SKM-1 (cell line): ENCODE results near the gene NABP2.
"Not testable (repeated sequence)": the region's sequence is repeated elsewhere in the genome, so short reads cannot be mapped to it uniquely, and the experiment has no call there.

Experiments
- DNase-seq: peaks from one replicate; lab custom pipeline; 2025; ENCODE audit not compliant: unreplicated experiment; lab: John Stamatoyannopoulos, UW

The NABP2 gene

DNA sequence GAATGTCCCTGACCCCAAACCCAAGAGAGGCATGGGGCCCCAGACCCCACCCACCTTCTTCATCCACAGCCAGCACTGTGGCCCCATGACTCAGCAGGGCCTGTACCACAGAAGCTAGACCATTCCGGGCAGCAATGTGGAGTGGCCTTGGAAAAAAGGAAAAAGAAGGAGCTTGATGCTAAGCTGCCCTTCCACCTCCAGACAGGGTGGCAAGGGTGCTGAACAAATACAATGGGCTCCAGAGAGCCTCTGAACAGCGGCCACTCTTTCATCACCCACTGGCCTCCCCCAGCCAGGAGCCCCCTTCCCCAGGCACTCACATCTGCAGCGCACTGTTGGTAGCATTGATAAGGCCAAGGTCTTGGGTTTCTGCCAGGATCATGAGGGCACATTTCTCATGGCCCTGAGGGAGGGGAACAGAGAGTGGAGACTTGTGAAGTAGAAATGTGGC, 19.6 kb downstream of the NABP2 start:
- no peak for DNase-seq

DNA sequence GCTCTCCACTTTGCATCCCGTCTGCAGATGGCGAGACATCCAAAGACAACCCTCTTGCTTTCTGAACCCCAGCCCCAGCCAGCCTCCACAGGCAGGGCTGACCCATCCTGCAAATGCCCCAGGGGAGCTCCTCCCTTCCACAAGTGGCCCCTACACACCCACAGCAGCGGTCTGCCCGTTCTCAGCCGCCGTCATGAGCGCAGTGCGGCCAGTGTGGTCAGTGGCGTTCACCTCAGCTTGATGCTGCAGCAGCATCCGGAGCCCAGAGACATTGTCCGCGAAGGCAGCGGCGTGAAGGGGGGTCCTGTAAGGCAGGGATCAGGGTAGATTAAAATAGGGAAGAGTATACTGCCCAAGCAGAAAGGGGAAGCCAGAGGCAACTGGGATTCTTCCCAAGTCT, 20.4 kb downstream of the NABP2 start:
- DNase-seq = no peak

DNA sequence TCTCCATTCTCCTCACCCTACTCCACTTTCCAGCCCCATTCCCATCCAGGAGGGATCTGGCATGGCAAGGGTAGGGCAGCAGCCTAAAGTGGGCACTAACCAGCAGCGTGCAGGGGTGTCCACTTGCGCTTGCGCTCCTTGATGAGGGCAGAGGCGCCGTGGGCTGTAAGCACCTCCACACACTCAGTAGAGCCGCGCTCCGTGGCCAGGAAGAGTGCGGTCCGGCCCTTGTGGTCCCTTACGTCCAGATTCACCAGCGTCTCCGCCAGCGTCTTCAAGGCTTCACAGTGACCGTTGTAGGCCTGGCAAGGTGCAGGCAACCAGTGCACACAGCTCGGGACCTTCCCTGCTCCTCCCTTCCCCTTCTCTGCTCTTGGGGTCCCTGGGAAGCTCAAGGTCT, 23.8 kb downstream of the NABP2 start:
- no peak for DNase-seq

DNA sequence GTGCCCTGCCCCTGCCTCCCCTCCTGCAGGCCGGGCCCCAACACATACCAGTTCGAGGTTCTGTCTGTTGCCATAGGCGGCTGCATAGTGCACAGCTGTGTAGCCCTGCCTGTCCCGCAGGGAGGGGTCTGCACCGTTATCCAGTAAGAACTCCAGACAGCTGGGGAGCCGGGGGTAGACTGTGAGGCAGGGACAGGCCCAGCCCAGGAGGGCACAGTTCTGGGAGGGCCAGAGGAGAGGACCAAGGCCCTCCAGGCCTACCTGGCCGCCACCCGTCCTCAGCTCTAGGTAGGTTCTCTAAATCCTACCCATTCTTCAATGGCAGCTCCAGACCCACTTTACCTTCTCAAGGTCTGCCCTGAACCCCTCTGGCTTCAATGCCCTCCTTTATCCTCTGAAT, 24.6 kb downstream of the NABP2 start:
- DNase-seq = no peak

DNA sequence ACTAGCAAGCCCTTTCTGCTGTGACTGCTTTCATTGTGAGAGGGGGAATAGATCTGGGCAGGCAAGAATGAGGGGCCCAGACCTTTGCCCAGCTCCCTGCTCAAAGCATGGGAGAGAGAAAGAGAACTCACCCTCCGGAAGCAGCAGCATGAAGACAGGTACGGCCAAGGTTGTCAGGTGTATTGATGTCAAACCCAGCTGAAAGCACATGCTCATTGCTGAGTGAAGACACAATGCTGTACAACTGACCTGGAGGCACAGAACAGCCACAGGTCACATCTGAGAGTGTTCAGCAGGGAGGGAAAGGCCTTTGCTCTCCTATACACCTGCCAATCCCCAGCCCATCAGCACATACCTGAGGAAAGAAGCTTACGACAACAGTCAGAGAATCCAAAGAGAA, 28.5 kb downstream of the NABP2 start:
- no peak for DNase-seq

DNA sequence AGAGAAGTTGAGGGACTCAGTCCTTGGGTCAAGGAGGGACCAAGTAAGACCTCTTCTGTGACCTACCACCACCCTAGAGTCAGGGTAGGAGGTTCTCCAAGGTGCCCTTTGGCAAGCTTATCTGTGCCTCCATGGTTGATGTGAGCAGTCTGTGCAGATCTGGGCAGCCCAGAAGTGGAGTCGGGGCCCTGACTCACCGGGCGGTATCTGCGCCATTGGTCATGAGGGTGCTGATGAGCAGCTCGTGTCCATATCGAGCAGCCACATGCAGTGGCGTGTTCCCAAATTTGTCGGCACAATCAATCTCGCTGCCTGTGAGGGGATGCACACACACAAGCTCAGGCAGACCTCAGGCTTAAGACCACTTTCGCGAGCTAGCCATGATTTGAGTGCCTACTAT, 28.9 kb downstream of the NABP2 start:
- DNase-seq = no peak

DNA sequence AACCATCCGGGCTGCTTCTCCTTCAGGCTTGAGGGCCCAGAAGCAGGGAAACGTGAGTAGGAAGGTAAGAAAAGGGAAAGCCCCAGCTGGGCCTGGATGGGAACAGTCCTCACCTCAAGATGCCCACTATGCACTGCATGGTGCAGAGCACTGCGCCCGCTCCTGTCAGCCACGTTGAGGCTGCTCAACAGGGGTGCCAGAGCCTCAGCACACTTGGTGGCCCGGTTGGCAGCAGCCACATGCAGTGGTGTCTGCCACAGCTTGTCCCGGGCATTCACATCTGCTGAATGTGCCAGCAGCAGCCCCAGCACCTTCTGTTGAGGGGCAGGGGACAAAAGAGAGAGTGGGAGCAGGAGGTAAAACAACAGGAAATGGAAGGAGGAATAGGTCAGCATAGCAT, 31.5 kb downstream of the NABP2 start:
- no peak for DNase-seq

DNA sequence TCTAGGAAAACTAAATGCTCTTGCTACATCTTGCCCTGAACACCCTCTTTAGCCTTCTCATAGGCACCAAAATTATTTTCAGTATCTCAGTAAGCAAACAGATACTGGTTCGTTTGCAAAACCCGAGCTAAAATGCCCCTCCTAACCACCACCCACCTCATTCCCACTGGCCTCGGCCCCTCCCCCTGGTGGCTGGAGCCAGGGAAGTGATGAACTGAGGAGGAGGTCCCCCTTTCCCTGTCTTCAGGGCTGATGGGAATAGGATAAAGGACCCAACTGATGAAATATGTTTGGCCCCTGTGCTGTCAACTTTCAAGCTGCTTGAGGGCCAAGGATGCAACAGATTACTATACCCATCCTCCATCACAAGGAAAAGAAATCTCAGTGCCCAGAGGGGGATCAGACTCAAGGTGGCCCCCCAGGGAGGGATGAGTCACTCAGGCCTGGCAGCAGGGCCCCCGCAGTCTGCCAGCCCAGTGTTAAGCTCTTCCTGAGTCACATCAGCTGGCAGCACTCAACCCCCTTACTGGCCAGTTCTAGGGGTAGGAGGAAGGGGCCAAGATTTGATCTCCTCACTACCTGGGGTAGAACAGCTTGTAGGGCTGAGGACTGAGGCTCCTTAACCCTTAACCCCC, 32.3 kb downstream of the NABP2 start:
- no peak for DNase-seq

DNA sequence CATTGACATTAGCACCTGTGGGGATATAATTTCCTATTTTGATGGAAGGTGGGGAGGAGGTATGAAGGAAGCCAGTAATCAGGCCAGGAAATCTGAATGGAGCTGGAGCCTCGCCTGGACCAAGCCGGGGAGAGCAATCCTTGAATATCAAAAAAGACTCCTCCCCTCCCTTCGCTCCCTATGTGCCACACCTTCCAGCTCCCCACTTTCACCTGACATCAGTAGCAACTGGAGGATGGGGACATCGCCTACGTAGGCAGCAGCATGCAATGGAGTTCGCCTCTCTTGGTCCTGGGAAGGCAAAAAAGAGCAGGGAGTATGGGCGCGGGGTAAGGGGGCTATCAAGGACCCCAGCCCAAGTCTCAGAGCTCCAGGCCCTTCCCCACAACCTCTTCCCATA, 32.9 kb downstream of the NABP2 start:
- no peak for DNase-seq

DNA sequence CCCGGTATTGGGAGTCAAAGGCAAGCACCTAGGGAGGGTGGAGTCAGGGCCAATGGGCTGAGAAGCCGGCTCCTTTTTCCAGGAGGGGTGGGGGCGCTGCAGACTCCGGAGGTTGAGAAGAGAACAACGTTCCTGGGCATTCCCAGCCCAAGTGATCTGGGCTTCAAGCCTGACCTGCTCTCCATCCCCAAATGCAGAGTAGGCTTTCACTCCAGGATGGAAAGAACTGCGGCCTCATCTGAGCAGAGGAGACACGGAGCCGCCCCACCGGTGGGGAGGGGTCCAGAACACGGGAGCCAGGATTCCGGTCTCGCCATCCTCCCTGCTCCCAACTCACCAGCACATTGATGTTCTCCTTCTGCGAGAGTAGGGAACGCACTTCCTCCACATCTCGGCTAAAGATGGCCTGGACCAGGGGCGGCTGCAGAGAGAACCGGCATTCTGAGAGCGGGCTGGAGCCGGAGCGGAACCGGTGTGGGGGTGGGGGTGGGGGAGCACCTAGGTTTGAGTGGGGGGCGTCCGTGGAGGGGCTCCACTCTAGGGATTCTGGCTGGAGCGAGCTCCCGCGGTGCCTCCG, 33.4 kb downstream of the NABP2 start:
- DNase-seq = no peak

DNA sequence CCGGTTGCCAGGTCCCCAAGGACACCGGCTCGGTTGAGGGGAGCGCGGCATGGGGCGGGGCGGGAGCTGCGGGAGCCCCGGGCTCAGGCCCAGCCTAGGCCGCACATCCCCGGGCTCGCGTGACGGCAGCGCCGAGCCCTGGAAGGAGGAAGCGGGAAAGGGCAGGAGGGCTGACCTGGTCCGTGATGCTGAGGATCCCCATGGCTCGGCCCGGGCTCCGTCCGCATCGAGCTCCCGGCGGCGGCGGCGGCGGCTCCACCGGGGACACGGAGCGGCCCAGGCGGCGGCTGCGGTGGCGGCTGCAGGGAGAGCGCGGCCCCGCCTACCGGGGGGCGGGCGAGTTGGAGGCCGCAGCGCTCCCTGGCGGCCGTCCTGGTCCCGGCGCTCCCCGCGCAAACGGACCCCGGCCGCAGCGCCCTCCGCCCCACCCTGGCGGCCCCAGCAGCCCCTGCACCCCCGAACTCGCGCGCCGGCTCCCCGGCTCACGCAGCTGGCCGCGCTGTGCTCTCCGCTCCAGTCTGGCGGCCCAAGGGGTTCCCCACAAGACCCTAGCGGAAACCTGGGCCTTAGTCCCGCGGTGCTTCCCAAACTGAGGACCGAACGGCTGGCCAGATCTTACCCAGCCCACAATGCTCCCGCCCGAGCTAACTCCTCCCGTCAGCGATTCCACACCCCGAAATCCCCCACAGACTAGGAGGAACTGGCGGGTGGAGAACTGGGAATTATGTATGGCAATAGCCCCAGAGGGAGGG, 34.1 kb downstream of the NABP2 start, which contains the start of gene ANKRD52:
Gene ANKRD52, minus strand, starts transcription at position 317 of the 752 bp plus-strand sequence. Its CDS starts 115 bp downstream, at position 202.
- no peak for DNase-seq

DNA sequence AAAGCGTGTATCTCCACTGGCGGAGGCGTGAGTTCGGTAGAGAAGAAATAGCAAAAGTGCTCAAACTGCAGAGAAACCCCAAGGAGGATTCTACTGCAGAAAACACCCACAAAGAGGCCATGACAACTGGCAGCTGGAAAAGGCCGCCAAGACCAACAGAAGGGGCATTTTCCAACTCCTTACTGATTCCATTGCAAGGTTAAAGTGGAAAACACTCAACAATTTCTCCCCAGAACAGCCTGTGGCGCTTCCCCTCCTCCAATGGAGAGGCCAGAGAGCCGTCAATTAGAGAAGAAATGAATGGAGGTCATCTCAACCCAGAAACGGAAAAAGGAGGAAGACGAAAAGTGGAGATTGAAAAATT, 34.7 kb downstream of the NABP2 start:
- DNase-seq = no peak

DNA sequence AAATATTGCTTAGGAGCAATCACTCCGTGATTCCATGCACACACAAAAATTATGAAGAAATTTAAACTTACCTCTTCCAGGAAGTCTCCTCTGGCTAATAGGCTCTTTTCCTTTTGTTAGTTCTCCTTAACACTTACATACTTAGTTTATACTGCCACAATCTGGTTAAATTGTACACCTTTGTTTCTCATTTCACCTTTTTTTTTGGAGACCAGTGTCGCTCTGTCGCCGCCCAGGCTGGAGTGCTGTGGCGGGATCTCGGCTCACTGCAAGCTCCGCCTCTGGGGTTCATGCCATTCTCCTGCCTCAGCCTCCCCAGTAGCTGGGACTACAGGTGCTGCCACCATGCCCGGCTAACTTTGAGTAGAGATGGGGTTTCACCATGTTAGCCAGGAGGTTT, 36.2 kb downstream of the NABP2 start:
- DNase-seq = no peak

DNA sequence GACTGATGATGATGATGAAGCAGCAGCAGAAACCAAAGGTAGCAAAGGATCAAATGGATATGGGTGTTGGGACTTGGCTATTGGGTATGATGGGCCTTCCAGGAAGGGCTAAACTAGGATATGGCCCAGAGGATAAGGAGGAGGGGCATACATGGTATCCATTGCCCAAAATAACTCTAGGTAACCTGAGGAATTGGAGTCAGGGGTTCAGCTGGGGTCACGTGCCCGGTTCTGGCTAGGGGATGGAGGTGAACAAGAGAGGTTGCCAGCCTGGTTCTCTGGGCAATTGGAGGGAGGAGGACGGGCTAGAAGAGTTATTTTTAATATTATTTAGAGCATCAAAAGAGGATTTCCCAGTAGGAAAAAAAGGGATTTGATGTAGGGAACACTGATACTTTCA, 36.8 kb downstream of the NABP2 start:
- no peak for DNase-seq

DNA sequence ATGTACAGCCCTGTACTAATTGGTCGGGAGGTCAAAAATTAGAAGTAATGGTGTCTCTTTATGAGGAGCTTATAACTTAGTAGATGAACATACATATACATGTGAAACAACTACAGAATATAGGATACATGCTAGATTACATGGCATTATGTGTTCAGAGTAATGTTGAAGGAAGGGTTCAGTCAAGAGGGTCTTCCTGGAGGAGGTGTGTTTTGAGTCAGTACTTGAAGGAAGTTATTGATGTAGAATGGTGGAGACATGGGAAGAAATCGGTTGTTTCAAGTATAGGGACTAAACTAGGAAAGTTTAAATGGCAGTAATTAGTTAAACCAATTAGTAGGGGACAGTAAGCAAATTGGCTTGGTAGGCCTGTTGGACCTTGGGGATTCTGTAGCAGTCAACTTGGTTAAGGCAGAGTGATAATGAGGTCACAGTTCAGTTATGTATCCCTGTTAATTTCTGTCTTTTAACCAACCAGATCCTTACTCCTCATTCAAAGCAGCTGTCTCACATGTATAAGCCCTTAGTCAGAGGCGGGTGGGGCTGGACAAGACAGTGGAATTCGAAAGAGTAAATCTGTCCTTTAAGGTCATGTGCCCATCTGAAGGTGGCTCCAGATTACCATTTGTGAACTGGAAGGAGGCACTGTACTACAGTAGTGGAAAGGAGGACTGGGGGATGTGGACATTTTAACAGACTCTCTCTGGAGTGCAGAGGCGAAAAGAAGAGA, 37.5 kb downstream of the NABP2 start:
- DNase-seq = no peak

DNA sequence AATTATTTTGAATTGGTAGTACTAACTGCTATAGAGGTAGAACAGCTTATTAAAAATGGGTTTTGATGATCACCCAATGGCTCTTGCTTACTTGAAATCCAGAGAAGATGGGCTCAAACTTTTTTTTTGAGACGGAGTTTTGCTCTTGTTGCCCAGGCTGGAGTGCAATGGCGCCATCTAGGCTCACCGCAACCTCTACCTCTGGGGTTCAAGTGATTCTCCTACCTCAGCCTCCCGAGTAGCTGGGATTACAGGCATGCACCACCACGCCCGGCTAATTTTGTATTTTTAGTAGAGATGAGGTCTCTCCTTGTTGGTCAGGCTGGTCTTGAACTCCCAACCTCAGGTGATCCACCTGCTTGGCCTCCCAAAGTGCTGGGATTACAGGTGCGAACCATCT, 38.8 kb downstream of the NABP2 start:
- DNase-seq = not testable (repeated sequence)

DNA sequence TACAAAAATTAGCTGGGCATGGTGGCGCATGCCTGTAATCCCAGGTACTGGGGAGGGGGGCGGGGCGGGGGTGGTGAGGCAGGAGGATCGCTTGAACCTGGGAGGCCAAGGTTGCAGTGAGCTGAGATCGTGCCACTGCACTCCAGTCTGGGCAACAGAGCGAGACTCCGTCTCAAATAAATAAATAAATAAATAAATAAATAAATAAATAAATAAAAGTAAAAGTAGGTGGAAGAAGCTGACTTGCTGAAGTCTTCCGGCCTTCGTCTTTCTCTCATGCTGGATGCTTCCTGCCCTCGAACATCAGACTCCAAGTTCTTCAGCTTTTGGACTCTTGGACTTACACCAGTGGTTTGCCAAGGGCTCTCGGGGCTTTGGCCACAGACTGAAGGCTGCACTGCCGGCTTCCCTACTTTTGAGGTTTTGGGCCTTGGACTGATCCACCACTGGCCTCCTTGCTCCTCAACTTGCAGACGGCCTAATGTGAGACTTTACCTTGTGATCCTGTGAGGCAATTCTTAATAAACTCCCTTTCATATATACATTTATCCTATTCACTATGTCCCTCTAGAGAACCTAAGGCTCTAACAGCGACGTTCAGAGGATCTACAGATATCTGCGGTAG, 42.0 kb downstream of the NABP2 start:
- not testable (repeated sequence) for DNase-seq

DNA sequence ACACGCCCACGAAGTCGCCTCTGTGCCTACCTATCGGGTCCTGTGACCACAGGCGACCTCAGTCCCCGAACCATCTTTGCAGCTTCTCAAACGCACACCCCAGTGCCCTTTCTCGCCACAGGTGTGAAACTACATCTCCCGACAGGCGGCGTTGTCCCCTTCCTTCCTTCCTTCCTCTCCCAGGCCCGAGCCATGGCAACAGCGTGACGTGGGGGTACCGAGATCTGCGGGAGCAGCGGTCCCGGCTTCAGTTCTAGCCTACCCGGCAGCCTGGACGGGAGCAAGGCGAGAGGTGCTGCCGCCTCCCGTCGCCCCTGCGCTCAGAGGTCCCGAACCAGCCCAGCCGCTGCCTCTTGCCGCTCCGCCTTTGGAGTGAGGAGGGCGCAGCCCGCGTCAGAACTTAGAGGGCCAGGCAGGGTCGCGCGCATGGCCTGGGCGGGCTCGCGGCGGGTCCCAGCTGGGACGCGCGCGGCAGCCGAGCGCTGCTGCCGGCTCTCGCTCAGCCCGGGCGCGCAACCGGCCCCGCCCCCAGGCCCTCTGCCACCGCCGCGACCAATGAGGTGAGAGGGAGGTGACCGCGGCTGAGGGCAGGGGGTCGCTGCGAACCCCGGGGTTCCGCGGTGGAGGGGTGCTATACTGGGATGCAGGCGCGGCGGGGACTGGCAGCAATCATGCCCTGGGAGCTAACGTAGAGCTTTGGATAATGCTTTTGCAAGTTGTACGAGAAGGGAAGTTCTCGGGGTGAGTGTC, 42.7 kb downstream of the NABP2 start, which contains the start of gene COQ10A:
Gene COQ10A, plus strand, starts transcription at position 250 of the 750 bp plus-strand sequence. Its CDS starts 177 bp downstream, at position 427.
- no peak for DNase-seq

DNA sequence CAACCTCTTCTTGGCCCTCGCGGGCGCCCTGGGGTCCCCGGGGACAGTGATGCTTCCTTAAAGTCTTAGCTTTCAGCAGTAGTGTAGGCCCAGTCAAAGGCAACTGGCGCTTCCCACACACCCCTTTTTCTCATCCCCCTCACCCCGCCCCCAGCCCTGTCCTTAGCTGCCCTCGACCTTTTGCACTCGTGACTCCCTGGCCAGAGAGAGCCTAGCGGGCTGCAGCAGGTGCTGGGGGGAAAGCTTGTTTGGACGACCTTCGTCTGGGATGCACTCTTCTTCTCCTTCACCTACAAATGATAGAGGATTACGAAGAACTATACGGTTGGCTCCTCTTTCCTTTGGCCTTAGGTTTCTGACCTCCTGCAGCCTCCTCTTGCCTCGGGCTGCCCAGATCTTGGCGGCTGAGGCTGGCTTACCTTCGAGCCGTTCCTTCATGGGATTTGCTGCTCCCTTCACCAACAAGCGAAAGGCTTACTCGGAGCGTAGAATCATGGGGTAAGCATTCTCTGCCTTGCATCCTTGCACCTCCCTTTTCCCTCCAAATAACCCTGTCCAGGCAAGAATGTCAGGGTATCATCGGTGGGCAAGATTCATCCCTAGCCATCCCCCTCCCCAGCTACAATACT, 43.4 kb downstream of the NABP2 start:
- no peak for DNase-seq

DNA sequence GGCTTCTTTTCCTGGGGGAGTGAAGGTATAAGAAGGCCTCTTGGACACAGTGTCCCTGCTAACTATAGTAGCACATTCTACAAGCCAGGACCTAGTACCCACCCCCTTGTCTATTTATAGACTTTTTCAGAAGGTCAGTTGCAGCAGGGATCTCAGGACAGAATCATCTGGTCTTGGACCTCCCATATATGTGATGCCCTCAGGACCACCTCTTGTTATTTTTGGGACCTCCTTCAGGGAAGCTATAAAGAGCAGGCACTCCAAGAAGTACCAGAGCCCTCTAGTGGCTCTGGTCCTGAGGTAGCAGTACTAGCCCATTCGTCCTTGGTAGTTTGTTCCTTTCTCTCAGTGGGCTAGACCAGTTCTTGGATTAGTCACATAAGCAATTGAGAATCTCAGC, 46.9 kb downstream of the NABP2 start:
- no peak for DNase-seq
